HG03175 (cell line): ENCODE measurements around the gene OPCML.

ENCODE experiments used
- ATAC-seq: cut with Tn5 transposase; IDR thresholded peaks from one replicate; pipeline ENCODE4 v1.9.1; 2021; ENCODE audit warnings: mild to moderate bottlenecking, moderate library complexity; ENCODE audit not compliant: unreplicated experiment

OPCML gene

DNA sequence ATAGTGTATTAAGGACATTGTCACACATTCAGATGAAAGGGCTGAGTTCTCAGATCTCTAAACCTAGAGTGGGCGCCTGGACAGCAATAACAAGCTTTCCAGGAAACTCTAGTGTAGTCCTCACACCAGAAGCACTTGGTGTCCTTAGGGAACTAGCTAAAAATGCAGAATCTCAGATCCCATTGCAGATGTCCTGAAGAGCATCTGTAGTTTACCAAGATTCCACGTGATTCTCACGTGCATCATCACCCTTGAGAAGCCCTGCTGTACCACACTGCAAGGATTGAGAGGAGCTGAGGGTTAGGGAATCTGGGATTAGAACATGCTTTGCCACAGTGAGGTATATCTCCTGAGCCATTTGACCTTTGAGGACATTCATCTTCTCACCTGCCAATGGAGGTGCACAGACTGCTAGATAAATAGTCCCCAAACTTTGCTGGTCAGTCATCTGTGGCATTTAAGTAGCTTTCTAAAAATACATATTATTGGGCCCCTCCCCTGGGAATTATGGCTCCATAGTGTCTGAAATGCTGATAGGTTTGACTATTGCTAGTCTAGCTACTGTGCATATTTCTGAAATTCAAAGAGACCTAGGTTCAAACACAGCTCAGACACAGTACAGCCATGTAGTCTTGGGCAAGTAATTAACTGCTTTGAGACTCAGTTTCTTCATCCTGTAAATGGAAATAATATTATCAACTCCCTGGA, 1068.9 kb downstream of the OPCML start:
- ATAC-seq = no peak

DNA sequence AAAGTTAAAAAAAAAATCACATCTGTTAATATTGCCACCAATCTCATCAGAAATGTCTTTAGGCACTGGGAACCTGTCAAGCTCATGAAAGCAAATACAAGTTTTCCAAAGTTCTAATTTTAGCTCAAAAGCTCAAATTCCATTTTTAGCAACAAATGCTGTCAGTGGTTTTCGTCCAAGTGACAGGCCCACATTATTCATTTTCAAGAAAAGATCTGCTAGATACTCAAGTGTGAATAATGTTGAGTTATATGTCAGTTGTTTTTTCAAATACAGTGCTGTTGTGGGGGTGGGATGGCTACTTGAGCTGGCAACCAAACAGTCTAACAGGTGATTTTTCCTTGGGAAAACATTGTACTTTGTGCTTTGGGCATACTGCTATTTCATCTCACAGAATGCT, 1072.6 kb downstream of the OPCML start:
- ATAC-seq = no peak

DNA sequence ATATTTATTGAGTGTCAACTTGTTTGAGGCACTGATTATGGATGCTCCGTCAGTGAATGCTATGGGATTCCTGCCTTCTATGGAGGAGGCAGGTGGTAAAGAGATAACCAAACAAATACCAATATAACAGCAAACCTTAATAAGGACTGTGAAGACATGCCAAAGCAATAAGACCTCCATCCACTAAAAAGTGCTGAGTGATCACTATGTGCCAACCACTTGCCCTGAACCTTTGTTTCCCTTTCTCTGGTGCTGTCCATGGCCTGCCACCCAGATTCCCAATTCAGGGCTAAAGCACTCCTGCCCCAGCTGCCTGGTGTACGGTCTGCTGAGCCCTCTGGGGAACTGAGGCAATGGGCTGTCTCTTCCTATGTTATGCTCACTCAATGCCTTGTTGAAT, 1074.9 kb downstream of the OPCML start:
- ATAC-seq = no peak

DNA sequence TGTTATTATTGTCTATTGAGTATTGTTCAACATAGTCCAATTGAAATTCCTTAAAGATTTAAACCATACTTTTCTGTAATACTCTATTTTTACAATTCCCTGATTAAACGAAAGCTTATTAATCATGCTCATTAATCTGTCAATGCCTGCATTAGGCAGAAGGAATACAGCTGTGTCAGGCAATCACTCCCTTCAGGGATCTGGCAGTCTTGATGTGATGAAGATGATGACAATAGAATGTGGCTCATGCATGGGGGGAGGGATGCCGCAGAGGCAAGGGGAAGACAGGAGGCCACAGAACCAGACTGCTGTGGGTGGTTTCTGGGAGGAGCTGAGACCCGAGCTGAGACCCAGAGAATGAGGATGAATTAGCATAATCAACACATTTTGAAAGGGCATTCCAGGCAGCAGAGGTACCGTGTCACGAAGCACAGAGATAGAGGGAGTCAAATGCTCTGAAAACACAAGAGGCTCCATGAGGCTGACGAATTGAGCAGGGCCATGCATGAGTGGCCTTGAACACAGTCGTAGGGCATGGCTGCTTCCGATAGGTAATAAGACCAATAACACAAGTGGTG, 1075.5 kb downstream of the OPCML start:
- no peak for ATAC-seq

DNA sequence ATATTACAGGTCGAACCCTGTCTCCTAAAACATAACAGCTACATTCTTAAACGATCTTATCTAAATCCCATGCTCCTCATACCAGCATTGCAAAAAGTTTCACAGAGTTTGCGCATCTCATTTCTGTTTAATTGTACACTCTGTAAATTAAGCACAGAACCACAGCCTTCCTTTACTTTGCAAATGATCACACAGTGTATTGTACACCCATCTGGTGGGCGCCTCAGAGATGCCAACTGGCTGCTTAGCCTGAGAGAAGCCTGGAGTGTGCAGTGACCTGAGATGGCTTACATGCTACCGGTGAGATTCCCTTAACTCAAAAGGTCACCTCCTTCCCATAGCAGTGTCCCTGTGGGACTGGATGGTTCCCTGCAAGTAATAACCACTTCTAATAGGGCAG, 1077.3 kb downstream of the OPCML start:
- no peak for ATAC-seq

DNA sequence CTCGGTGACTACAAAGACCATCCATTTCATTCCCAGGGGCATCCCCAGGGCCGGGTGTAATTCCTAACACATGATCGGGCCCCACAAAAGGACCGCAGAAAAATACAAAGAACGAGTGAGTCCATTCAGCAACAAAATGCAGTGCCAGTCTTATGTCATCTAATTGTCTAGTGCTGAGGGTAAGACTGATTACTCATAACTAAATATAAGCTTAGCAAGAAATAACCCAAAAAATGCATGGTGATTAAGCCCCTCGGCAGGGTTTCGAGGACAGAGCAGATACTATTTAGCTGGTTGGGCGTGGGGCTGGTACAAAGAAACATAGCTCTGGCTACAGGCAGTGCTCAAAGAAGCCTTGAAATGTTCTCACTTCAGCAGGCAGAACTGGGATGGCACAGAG, 1078.9 kb downstream of the OPCML start:
- no peak for ATAC-seq

DNA sequence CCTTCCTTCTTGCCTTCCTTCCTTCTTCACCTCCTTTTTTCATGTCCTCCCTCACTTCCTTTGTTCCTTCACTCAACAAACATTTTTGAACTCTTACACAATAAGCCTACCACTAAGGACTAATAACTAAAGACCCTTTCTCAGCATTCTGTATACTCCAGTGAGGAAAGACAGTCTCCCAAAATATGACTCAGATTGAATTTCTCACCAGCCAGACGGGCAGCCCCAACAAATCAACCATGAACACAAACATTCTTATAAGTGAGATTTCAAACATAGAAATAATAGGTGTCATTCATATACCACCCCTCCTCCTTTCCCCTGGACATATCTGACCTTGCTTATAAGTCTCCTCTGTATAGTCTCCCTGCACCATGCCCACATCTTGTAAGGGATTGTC, 1079.7 kb downstream of the OPCML start:
- ATAC-seq = no peak

DNA sequence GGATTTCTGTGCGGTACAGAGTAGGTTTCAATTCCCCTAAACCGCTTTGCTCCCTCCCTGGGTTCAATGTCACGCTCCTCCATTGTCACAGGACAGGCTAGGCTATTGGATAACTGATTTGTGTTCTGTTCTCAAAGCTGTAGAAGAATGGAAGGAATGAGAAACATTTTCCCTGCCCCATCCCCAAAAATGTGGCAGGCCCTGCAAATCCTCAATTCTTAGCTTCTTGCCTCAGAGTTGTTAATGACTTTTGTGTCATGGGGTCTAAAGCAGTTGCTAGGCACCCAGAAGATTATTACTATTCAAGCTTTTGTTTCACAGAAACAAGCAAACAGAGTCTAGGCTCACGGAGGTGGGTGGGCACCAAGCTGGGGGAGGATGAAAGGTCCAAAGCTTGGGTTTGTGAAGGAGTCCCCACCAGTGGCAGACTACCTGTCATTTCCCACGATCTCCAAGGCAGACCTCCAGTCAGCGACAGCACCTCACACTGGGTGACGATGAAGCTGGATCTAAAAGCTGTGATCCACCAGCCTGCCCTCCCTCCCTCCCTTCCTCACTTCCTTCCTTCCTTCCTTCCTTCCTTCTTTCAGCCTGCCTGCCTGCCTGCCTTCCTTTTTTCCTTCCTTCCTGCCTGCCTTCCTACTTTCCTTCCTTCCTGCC, 1080.2 kb downstream of the OPCML start:
- ATAC-seq = no peak

DNA sequence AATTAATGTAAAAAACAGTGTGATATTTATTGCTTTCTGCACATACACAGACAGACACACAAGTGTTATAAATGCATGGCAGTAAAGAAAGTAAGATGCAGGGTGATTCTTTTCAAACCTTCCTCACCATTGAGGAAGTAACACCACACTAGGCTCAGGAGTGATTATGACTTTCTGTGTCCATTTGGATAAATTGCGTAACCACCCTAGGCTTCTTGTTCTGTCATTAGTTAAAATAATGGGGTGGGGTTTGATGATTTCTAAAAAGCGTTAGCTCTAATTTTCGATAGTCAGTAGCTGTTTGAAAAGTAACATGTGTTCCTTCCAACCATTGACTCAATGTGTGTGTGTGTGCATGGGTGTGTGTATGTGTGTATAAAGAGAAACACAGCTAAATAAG, 1081.7 kb downstream of the OPCML start:
- no peak for ATAC-seq

DNA sequence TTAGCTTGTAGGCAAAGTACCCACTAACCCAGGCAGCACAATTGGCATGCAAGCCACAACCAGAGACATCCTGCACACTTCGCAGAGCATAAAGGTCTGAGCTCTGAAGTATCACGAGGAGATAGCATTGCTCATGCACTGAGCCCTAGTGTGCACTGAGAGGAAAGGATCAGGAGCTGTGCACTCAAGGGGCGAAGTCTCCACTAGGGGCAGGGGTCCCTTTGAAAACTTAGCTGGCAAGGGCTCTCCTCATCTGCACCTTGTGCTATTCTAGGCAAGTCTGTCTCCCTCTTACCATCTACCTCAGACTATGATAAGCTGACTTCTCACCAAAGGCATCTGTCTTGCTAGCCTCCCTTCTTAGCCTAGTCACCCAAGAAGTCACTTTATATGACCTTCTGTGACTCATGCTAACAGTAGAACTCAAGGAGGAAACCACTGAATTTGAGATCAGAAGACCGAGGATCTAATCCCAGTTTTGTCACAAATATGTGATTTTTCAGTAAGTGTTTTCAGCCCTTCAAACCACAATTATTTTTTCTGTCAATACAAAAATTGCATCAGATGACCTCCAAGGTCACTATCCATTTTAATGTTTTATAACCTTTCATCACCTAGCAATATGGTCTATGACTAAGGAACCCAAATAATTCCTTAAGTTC, 1083.8 kb downstream of the OPCML start:
- no peak for ATAC-seq

DNA sequence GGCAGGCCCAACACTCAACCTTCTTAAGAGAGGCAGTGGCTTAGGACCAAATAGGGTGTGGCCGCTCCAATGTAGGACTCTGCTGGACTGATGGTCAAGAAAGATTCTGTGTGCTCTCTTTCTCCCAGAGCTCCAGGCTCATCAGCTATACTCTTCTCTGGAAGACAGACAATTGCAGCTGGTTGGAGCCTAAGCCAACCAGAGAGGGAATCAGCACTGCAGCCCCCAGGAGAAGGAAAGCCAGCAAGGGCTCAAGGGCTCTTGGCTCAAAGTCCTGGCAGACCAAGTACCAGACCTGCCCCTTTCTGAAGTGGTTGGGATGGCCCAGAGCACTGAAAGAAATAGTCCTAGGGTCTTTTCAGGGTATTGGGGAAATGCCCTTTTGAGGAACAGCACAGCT, 1084.5 kb downstream of the OPCML start:
- ATAC-seq = no peak

DNA sequence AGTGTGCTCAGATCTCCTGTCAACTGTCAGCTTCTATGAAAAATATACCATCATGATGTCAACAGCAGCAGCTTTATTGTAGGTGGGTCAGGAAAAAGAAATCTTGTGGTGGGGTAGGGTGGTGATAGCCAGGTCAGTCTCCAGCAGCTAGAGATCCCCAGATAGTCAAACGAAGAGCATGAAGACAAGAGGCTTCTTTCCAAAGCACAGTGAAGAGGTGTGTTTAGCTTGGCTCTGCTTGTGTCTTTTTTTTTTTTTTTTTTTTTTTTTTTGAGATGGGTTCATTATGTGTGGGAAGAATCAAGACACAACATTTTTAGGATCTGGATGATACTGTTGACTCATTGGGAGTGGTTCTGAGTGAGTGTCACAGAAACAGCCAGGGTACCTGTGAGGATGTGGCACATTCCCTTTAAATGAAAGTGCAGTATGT, 1086.4 kb downstream of the OPCML start:
- ATAC-seq = no peak

DNA sequence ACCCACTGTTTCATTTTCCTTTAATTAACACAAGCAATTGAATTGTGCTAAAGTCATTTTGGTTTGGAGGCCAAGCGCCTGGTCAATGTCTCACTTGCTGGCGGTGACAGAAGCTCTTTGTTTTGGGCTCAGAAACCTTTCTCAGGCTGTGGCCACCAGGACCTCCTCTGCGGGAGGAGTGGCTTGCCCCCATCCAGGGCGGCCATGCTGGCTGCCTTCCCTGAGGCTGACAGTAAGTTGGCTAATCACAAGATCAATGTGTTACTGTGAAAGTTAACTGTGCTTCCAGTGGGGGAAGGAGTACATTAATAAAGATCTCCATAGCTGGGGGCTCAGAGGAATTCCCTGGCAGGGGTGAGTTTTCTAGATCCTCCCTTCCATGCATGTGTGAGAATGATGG, 1087.4 kb downstream of the OPCML start:
- no peak for ATAC-seq

DNA sequence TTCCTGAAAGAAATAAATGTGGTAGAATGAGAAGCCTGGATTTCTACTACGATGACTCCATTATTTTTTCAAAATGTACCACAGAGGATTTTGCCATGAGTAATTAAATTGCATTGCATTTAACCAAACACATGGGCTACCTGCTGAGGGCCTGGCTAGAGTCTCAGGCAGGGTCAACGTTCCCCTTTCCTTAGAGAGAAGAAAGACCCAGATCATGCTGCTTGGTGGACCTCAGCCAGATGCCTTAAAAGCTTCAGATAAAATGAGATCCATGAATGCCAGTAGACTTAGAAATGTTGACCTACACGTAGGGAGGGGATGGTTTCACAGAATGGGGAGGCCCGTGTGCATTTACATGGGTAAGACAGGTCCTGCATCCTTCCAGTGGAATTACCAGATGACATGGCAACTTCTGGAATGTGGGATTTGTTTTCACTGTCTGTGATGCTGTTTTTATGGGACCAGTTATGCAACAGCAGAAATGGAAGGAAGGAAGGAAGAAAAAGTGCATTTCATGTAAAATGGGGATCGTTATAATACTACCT, 1092.5 kb downstream of the OPCML start:
- ATAC-seq = no peak

DNA sequence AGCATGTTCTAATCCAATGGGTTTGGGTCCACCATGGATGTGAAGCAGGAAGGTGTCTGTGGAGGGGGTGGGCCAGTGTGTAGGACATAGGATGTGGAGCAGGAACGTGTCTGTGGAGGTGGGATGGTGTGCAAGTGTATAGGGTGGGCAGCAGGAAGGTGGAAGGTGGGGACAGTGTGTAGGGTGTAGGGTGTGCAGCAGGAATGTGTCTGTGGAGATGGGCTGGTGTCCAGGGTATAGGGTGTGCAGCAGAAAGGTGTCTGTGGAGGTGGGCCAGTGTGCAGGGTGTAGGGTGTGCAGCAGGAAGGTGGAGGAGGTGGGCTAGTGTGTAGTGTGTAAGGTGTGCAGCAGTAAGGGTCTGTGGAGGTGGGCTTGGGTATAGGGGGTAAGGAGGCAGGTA, 1093.9 kb downstream of the OPCML start:
- no peak for ATAC-seq

DNA sequence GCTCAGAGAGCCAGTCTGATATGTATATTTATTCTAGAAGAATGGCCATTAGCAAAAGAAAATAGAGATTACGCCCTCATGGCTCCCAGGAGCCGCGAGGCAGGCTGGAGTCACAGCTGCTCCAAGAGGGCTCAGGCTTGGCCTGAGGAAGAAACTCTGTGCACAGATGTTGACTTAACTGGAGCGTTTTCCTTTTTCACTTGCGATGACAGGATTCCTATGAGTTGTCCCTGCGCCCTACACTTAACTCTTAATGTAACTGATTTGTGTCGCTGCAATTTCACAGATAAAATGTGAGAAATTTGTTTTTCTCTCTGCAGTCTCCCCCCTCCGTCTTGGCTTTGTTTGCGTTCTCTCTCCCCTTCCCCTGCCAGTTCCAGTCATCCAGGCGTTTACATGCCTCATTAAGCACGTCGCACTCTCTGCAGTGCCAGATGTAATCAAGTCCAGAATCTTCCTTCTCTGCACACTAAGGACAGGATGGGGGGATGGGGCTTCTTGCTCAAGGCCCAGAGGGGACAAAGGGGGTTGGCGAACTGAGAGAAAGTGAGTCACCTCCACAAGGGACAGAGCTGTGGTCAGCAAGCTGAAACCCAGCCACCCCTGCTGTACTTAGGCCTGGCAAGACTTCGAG, 1101.8 kb downstream of the OPCML start:
- ATAC-seq = no peak

DNA sequence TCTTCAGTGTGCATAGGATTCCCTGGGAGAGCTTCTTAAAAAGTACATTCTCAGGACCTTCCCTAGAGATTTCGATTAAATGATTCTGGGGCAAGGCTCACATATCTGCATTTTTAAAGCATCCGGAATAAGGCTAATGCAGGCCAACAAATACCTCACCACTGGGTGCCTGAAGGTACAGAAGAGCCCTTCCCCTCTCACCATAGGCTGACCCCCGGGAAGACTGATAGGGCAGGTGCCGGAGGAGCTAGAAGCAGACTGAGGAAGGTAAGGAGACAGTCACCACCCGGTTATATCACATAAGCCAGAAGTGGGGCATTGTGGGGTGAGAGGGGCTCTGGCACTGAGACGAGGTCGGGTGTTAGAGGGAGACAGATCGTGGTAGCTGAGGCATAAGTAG, 1102.6 kb downstream of the OPCML start:
- ATAC-seq = no peak

DNA sequence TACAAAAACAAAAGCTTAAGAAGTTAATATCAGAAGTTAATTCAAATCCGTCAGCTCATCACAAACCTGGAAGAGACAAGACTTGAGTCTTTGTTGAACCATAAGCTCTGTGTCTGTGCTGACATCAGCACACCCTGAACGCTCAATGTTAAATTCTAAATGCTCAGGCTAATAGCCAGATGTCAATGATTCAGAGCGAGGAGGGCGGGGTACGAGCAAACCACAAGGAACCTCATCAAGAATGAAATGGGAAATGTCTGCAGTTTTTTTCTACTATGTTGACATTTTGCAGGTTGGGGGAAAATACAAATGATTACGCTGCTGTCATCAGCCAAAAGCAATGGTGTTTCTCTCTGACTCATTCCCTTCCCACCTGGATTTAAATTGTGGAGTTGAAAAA, 1104.7 kb downstream of the OPCML start:
- no peak for ATAC-seq

DNA sequence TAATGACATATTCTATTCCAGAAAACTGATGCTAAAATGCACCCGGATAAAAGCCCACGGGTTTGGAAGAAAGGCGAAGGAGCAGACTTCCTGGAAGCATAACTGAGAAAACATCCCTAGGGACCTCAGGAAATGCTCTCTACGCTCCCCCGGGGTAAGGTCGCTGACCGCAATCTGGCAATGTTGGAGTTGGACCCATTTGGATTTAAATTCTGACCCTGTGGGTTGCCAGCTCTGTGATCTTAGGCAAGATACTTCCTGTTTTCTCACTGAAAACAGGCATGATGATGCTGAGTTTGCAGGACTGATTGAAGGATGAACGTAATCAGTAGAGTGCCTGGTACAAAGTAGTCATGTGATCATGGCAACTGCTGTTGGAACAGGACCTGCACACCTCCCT, 1107.9 kb downstream of the OPCML start:
- ATAC-seq = no peak

DNA sequence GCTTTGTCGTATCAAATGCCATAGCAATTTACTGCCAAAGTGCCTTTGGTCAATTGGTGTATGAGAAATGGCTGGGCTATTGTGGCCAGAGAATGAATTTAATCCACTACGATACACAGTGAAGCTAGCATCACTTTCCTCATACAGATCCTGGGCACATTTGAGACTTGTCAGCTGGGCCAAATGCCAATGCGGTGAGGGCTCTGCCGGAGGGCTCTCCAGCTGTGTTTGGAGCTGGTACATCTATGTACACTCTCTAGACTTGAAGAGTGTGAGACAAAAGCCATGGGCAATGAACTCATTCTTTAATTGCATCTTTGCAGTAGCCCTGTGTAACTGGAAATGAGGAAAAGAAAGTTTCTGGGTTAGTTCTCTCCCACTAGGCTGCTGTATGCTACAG, 1109.0 kb downstream of the OPCML start:
- ATAC-seq = no peak

DNA sequence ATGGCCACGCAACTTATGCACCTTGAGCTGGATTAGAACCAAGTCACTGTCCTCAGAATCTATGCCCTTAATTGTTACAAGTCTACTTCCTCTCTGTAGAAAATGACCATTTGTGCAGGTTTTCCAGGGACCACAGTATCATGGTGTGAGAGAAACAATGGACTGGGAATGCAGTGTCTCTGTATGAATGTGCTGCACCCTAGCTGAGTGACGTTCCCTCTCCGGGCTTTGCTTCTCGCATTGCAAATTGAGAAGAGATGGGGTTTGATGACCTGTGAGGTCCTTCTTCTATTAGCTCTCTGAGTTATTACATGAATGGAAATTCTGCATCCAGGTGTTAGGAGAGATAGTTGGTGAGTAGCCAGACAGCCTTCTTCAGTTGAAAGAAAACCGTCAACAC, 1109.6 kb downstream of the OPCML start:
- no peak for ATAC-seq
